BJ (cell line): ENCODE measurements around the gene MYO10. TPM values are rescaled to one million over a fixed set of nuclear protein-coding genes. Genes with fewer than 3 reads are reported as not detected.
A peak's percentile ranks its signal among the peaks of the same experiment; 100 is the strongest.

ENCODE experiments used
- CTCF ChIA-PET: fragments of 350-600 bp; formaldehyde crosslinking; extraction: SDS; loops from one replicate; lab custom pipeline; 2021; ENCODE audit warnings: antibody characterized with exemption, inconsistent platforms; lab: Yijun Ruan, JAX
- POLR2A ChIA-PET: fragments of 300-600 bp; sonication (Branson Sonifier 250); formaldehyde crosslinking; extraction: SDS; loops from one replicate; lab custom pipeline; 2021; ENCODE audit warnings: antibody characterized with exemption; lab: Charles Lee
- DNase-seq: peaks from one replicate; pipeline ENCODE4 v3.0.0-alpha.2; 2011; ENCODE audit warnings: low read depth
- H3K27me3 ChIP-seq: 2 replicates; pipeline ENCODE4 v1.6.0; 2011; ENCODE audit warnings: low read length; ENCODE audit not compliant: control insufficient read depth, insufficient read depth
- H3K36me3 ChIP-seq: 2 replicates; pipeline ENCODE4 v1.5.1; 2011; ENCODE audit warnings: low read length; ENCODE audit not compliant: control insufficient read depth, insufficient read depth
- H3K4me3 ChIP-seq: 2 replicates; pipeline ENCODE4 v1.5.1; 2011; ENCODE audit warnings: low read depth, mild to moderate bottlenecking, control low read depth, low read length
- polyA plus RNA-seq: library from polyadenylated mRNA; depleted of rRNA; stranded (reverse); fragments of >200 nt; gene quantifications from 2 replicates; pipeline ENCODE4 v1.2.3, GENCODE V29; 2011
- TF ChIP-seq, protein P1 (sequence below): IDR thresholded peaks from 2 replicates; pipeline ENCODE4 v1.5.1; 2011; ENCODE audit warnings: low read depth, mild to moderate bottlenecking, control low read depth, inconsistent platforms, low read length, moderate library complexity; ENCODE audit not compliant: insufficient read depth

The MYO10 gene
- polyA plus RNA-seq, 1 experiment = 17.1 TPM

DNA sequence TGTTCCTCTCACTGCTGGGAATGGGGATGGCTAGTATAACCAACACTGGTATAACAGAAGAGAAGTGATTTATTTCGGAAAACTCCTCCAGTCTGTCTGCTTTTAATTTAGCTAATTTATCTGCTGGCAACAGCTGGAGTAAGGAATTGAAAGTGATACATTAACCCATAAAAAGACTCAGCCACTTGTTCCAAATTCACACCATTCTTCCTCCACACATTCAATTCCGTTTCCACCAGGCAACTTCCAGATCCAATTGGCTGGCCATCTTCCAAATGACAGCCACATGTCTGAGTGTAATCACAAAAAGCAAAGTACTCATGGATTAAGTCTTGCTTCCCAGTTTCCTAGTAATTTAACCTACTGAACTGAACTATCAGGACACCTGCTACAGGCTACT, 242.2 kb downstream of the MYO10 start:
- CTCF ChIA-PET = interaction anchor here (0.6 to 1.2 kb wide), 2 partner anchors 9 to 533 kb away, joined by 3 to 4 read pairs; no protein-coding TSS in a partner anchor
- TF ChIP-seq, protein P1, sequence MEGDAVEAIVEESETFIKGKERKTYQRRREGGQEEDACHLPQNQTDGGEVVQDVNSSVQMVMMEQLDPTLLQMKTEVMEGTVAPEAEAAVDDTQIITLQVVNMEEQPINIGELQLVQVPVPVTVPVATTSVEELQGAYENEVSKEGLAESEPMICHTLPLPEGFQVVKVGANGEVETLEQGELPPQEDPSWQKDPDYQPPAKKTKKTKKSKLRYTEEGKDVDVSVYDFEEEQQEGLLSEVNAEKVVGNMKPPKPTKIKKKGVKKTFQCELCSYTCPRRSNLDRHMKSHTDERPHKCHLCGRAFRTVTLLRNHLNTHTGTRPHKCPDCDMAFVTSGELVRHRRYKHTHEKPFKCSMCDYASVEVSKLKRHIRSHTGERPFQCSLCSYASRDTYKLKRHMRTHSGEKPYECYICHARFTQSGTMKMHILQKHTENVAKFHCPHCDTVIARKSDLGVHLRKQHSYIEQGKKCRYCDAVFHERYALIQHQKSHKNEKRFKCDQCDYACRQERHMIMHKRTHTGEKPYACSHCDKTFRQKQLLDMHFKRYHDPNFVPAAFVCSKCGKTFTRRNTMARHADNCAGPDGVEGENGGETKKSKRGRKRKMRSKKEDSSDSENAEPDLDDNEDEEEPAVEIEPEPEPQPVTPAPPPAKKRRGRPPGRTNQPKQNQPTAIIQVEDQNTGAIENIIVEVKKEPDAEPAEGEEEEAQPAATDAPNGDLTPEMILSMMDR = no peak
- DNase-seq = no peak
- no peaks in the 10 kb centered on the region for H3K27me3 ChIP-seq
- no peak overlapping the region for H3K4me3 ChIP-seq
- POLR2A ChIA-PET = no interaction called here
- peaks cover 11% of the 10 kb centered on the region for H3K36me3 ChIP-seq

DNA sequence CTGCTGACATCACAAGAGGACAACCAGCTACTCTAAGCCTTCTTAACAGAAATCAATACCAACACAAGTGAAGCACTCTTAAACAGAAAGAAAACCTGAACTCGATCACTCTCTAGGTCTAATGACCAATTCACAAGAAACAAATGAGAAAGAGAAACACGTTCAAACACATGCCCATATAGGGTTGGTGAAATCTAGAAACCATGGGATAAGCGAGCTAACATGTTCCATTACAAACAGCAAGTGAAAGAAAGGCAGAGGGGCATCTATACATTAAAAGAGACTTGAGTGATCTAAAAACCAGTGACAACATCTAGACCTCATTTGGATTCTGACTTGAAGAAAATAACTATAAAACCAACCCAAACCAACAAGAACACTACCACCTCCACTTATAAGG, 244.4 kb downstream of the MYO10 start:
- TF ChIP-seq, protein P1 = no peak
- peaks cover 19% of the 10 kb centered on the region for H3K36me3 ChIP-seq
- no peak overlapping the region for H3K4me3 ChIP-seq
- ChIA-PET POLR2A (no interaction called here), CTCF (interaction anchor here (1.7 to 2.8 kb wide), 3 partner anchors 9 to 20 kb away, joined by 6 to 20 read pairs (median 9); no protein-coding TSS in a partner anchor)
- DNase-seq = no peak
- no peaks in the 10 kb centered on the region for H3K27me3 ChIP-seq

DNA sequence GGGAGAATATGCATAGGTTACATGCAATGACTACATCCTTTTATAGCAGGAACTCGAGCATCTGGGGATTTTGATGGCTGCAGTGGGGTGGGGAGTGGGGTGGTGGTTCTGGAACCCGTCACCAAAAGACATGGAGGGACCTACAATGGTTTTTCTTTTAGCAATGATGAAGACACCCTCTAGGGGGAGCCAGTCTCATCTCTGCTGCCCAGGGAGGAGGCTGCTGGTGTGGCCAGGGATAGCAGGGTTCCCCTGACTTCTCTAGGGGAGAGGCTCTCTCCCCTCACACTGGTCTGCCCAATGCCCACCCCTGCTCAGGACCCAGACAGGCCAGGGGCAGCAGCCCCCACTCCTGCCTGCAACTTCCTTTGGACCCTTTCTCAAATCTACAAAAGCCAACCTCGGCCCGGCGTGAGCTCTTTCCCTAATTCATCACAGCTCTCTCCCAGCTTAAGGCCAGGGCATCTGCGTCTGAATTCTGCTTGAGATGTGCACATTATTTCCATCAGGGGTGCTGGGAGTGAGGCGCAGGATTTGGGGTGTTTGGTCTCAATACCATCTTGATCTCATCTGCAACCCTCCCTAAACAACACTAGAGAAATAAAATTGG, 245.7 kb downstream of the MYO10 start:
- Histone ChIP-seq H3K4me3 (no peak overlapping the region), H3K36me3 (peaks cover 19% of the 10 kb centered on the region), H3K27me3 (no peaks in the 10 kb centered on the region)
- TF ChIP-seq, protein P1 = peak; percentile 84
- DNase-seq = no peak
- POLR2A ChIA-PET = no interaction called here
- CTCF ChIA-PET = interaction anchor here (0.6 to 3.0 kb wide), 25 partner anchors 9 to 513 kb away, joined by 3 to 22 read pairs (median 4); no protein-coding TSS in a partner anchor

DNA sequence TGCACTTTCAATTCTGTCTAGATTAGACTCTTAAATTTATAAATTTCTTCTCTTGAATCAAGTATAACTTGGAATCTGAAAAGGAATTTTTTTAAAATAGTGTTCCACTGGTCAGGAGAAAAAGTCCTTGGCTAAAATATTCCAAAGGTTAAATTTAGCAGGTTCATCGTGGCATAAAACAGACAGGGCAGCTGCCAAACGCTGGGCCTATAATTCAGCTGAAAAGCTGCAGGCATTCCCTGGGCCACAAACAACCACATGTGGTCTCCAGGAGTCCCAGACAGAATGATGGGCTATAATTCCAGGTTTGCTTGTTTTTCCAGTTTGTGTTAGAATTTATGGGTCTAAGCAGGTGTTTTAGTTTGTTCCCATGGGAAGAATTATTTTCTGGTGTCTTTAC, 248.2 kb downstream of the MYO10 start:
- POLR2A ChIA-PET = no interaction called here
- Histone ChIP-seq H3K36me3 (peaks cover 12% of the 10 kb centered on the region), H3K27me3 (no peaks in the 10 kb centered on the region), H3K4me3 (no peak overlapping the region)
- TF ChIP-seq, protein P1 = no peak
- DNase-seq = no peak
- CTCF ChIA-PET = interaction anchor here (1.1 kb wide), 1 partner anchor 528 kb away, joined by 3 read pairs; no protein-coding TSS in a partner anchor

DNA sequence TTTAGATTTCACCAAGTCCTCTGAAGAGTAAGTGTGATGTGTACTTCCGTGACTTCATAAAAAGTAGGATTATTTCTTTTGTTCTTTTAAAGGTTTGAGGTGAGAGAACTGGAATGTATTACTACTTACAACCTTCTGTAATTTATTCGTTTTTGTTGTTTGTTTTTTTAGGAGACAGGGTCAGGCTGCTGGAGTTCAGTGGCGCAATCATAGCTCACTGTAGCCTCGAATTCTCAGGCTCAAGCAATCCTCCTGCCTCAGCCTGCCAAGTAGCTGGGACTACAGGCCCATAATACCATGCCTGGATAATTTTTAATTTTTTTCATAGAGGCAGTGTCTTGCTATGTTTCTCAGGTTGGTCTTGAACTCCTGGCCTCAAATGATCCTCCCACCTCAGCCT, 251.0 kb downstream of the MYO10 start:
- TF ChIP-seq, protein P1 = no peak
- no peak overlapping the region for H3K4me3 ChIP-seq
- ChIA-PET CTCF (interaction anchor here (0.6 to 0.8 kb wide), 2 partner anchors 10 to 29 kb away, joined by 3 to 4 read pairs; no protein-coding TSS in a partner anchor), POLR2A (no interaction called here)
- peaks cover 17% of the 10 kb centered on the region for H3K36me3 ChIP-seq
- no peak for DNase-seq
- H3K27me3 ChIP-seq = no peaks in the 10 kb centered on the region
